Measurements from ENCODE around the gene KIF23.

DNA sequence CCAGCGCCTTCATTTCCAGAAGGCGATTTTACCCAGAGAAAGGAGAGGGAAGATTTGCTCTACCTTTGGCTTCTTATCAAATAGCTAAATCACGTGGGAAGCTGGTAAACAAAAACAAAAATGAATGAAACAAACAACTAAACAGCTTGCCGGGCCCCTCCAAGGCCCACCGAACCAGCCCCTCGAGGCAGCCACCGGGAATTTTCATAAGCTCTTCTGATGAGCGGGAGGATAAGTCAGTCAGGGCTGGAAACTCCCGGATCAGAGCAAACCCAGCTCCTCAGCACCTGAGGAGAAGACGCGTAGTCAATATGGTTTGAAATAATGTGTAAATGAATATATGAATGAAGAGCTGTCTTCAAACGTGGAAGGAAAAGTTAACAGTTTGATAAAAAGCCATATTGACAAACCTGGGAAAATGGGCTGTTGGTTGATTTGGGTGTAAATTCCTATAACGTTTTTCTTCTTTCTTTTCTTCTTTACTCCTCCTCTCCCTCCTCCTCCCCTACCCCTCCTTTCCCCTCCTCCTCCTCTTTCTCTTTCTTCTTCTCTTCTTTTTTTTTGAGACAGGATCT, 49.1 kb downstream of the KIF23 start:
- TF ChIP-seq, protein P1, sequence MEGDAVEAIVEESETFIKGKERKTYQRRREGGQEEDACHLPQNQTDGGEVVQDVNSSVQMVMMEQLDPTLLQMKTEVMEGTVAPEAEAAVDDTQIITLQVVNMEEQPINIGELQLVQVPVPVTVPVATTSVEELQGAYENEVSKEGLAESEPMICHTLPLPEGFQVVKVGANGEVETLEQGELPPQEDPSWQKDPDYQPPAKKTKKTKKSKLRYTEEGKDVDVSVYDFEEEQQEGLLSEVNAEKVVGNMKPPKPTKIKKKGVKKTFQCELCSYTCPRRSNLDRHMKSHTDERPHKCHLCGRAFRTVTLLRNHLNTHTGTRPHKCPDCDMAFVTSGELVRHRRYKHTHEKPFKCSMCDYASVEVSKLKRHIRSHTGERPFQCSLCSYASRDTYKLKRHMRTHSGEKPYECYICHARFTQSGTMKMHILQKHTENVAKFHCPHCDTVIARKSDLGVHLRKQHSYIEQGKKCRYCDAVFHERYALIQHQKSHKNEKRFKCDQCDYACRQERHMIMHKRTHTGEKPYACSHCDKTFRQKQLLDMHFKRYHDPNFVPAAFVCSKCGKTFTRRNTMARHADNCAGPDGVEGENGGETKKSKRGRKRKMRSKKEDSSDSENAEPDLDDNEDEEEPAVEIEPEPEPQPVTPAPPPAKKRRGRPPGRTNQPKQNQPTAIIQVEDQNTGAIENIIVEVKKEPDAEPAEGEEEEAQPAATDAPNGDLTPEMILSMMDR (conservative IDR thresholded peaks at IDR 0.05; ENCODE audit: low read length): no peak
- TF ChIP-seq EZH2phosphoT487 (IDR thresholded peaks at IDR 0.05; ENCODE audit: borderline replicate concordance, low read depth, low read length): no peak
